NB4 (cell line): Measurements from ENCODE around the gene TNXB.
"Not testable (repeated sequence)": the region's sequence is repeated elsewhere in the genome, so short reads cannot be mapped to it uniquely, and the experiment has no call there.

Source experiments
- POLR2A ChIP-seq: IDR thresholded peaks from 2 replicates; pipeline ENCODE4 v1.6.1; 2011; ENCODE audit warnings: mild to moderate bottlenecking; ENCODE audit not compliant: insufficient read length; ENCODE audit errors: extremely low read depth
- TF ChIP-seq, protein P1 (sequence below): IDR thresholded peaks from one replicate; pipeline ENCODE4 v1.5.1; 2012; ENCODE audit warnings: low read depth, low read length
- TF ChIP-seq, protein P2 (sequence below): IDR thresholded peaks from 2 replicates; pipeline ENCODE4 v1.6.1; 2011; ENCODE audit warnings: low read depth, low read length

DNA sequence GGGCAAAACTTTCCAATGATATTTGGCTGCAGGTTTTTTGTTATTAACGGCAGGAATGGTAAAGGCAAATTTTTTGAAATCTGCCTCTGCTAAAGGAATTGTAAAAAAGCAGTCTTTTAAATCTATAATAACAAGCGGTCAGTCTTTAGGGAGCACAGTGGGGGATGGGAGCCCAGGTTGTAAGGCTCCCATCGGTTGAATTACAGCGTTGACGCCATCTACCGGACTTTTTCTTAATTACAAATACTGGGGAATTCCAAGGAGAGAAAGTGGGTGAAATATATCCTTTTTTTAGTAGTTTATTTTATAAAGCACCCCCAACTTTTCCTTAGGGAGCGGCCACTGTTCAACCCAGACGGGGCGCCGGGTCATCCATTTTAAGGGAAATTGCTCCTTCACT, 87.0 kb downstream of the TNXB start:
- TF ChIP-seq, protein P1, sequence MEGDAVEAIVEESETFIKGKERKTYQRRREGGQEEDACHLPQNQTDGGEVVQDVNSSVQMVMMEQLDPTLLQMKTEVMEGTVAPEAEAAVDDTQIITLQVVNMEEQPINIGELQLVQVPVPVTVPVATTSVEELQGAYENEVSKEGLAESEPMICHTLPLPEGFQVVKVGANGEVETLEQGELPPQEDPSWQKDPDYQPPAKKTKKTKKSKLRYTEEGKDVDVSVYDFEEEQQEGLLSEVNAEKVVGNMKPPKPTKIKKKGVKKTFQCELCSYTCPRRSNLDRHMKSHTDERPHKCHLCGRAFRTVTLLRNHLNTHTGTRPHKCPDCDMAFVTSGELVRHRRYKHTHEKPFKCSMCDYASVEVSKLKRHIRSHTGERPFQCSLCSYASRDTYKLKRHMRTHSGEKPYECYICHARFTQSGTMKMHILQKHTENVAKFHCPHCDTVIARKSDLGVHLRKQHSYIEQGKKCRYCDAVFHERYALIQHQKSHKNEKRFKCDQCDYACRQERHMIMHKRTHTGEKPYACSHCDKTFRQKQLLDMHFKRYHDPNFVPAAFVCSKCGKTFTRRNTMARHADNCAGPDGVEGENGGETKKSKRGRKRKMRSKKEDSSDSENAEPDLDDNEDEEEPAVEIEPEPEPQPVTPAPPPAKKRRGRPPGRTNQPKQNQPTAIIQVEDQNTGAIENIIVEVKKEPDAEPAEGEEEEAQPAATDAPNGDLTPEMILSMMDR = not testable (repeated sequence)
- TF ChIP-seq POLR2A = not testable (repeated sequence)
- TF ChIP-seq, protein P2, sequence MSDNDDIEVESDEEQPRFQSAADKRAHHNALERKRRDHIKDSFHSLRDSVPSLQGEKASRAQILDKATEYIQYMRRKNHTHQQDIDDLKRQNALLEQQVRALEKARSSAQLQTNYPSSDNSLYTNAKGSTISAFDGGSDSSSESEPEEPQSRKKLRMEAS = not testable (repeated sequence)
